SK-N-SH (cell line): ENCODE measurements around the gene MRPL14. TPM values are rescaled to one million over a fixed set of nuclear protein-coding genes. Genes with fewer than 3 reads are reported as not detected.

ENCODE experiments used
- CTCF ChIA-PET: fragments of 300-600, 350-600 bp; formaldehyde crosslinking; extraction: SDS; loops from one replicate; lab custom pipeline; 2021; lab: Yijun Ruan, JAX
- POLR2A ChIA-PET: fragments of 350-600 bp; sonication (Branson Sonifier 250); formaldehyde crosslinking; extraction: SDS; loops from one replicate; lab custom pipeline; 2020; ENCODE audit warnings: antibody characterized with exemption, inconsistent platforms; lab: Yijun Ruan, JAX
- DNase-seq: peaks from one replicate; pipeline ENCODE4 v3.0.0; 2012
- H2AFZ ChIP-seq: fragments of 200-600 bp; sonication (generic); 2 replicates; pipeline ENCODE4 v1.8.1; 2016; ENCODE audit warnings: antibody characterized with exemption, mild to moderate bottlenecking, low read depth
- H3F3A ChIP-seq: fragments of 200-600 bp; sonication (generic); replicated peaks from 2 replicates; pipeline ENCODE3; 2016; ENCODE audit warnings: antibody characterized with exemption, mild to moderate bottlenecking; ENCODE audit not compliant: insufficient read depth
- H3K27ac ChIP-seq, 2 experiments: fragments of 200-500 bp in 1 of 2; fragments of 200-600 bp in 1 of 2; sonication (Bioruptor generic) in 1 of 2; sonication (generic), shearing (Covaris generic) in 1 of 2; 2 replicates each; pipeline versions ENCODE4 v1.5.1 to v1.6.1; 2014 to 2016; ENCODE audit warnings: low read depth in 2 of 2, inconsistent platforms in 1 of 2, low read length in 1 of 2, mild to moderate bottlenecking in 1 of 2, mixed read lengths in 1 of 2
- H3K27me3 ChIP-seq: fragments of 200-600 bp; sonication (generic), shearing (Covaris generic); 2 replicates; pipeline ENCODE4 v1.6.1; 2016; ENCODE audit warnings: mixed run types; ENCODE audit not compliant: insufficient read depth
- H3K36me3 ChIP-seq, 2 experiments: fragments of 200-500 bp in 1 of 2; fragments of 200-600 bp in 1 of 2; sonication (Bioruptor generic) in 1 of 2; sonication (generic) in 1 of 2; replicated peaks in 1 of 2; 2 replicates each; pipeline versions ENCODE3 to v1.5.1; 2014 to 2016; ENCODE audit warnings: low read length in 1 of 2, mild to moderate bottlenecking in 1 of 2; ENCODE audit not compliant: insufficient read depth in 2 of 2, control insufficient read depth in 1 of 2
- H3K4me1 ChIP-seq, 2 experiments: fragments of 200-500 bp in 1 of 2; fragments of 200-600 bp in 1 of 2; sonication (Bioruptor generic) in 1 of 2; sonication (generic), shearing (Covaris generic) in 1 of 2; 2 replicates each; pipeline versions ENCODE4 v1.5.1 to v1.6.1; 2014 to 2016; ENCODE audit warnings: low read depth in 1 of 2, low read length in 1 of 2, mixed run types in 1 of 2; ENCODE audit not compliant: insufficient read depth in 2 of 2, control insufficient read depth in 1 of 2
- H3K4me2 ChIP-seq: fragments of 200-600 bp; sonication (generic), shearing (Covaris generic); 2 replicates; pipeline ENCODE4 v1.6.1; 2017; ENCODE audit warnings: mixed run types
- H3K4me3 ChIP-seq, 2 experiments: fragments of 200-500 bp in 1 of 2; fragments of 200-600 bp in 1 of 2; sonication (Bioruptor generic) in 1 of 2; sonication (generic), shearing (Covaris generic) in 1 of 2; 2 replicates each; pipeline versions ENCODE4 v1.5.1 to v1.8.1; 2014 to 2016; ENCODE audit warnings: low read depth in 2 of 2, inconsistent platforms in 1 of 2, low read length in 1 of 2, mild to moderate bottlenecking in 1 of 2, mixed read lengths in 1 of 2, moderate library complexity in 1 of 2
- H3K79me2 ChIP-seq: fragments of 200-600 bp; sonication (generic); 2 replicates; pipeline ENCODE4 v1.8.1; 2017; ENCODE audit warnings: mild to moderate bottlenecking; ENCODE audit not compliant: insufficient read depth
- H3K9ac ChIP-seq: fragments of 200-600 bp; sonication (generic); 2 replicates; pipeline ENCODE4 v1.6.1; 2017; ENCODE audit warnings: mixed run types
- H3K9me2 ChIP-seq: fragments of 200-600 bp; sonication (generic); 2 replicates; pipeline ENCODE4 v1.6.1; 2017; ENCODE audit warnings: mixed run types
- H3K9me3 ChIP-seq: fragments of 200-600 bp; sonication (generic); 2 replicates; pipeline ENCODE4 v1.6.1; 2017; ENCODE audit warnings: mixed run types, mild to moderate bottlenecking, moderate library complexity
- H4K20me1 ChIP-seq: fragments of 200-600 bp; sonication (generic); 2 replicates; pipeline ENCODE4 v1.6.1; 2017; ENCODE audit warnings: mild to moderate bottlenecking, mixed run types; ENCODE audit not compliant: insufficient read depth
- CHD2 ChIP-seq: fragments of 150-350 bp; IDR thresholded peaks from 2 replicates; pipeline ENCODE4 v1.6.1; 2018; ENCODE audit warnings: low read length; ENCODE audit not compliant: partially characterized antibody
- ELF1 ChIP-seq: IDR thresholded peaks from 2 replicates; pipeline ENCODE4 v1.4.0; 2012
- EZH2phosphoT487 ChIP-seq: fragments of 200-600 bp; sonication (generic); IDR thresholded peaks from 2 replicates; pipeline ENCODE4 v1.6.1; 2017; ENCODE audit warnings: low read depth, mixed run types, mild to moderate bottlenecking, antibody characterized with exemption, moderate library complexity, borderline replicate concordance
- FOSL2 ChIP-seq: IDR thresholded peaks from 2 replicates; pipeline ENCODE4 v1.4.0; 2012; ENCODE audit warnings: low read depth, mild to moderate bottlenecking, moderate library complexity, borderline replicate concordance
- FOXJ3 ChIP-seq: sonication (generic); formaldehyde crosslinking; IDR thresholded peaks from 2 replicates; pipeline ENCODE4 v1.5.1; 2020; ENCODE audit warnings: mild to moderate bottlenecking, missing genetic modification reagents
- FOXM1 ChIP-seq: IDR thresholded peaks from 2 replicates; pipeline ENCODE4 v1.4.0; 2012; ENCODE audit warnings: low read depth, mild to moderate bottlenecking
- JUND ChIP-seq: IDR thresholded peaks from 2 replicates; pipeline ENCODE4 v1.4.0; 2012
- MEF2A ChIP-seq: IDR thresholded peaks from 2 replicates; pipeline ENCODE4 v1.4.0; 2012; ENCODE audit warnings: low read depth, borderline replicate concordance
- NRF1 ChIP-seq: IDR thresholded peaks from 2 replicates; pipeline ENCODE4 v1.6.1; 2012; ENCODE audit warnings: low read depth, mild to moderate bottlenecking, low read length
- RAD21 ChIP-seq: IDR thresholded peaks from 2 replicates; pipeline ENCODE4 v1.6.1; 2012; ENCODE audit warnings: mild to moderate bottlenecking, low read length
- SMC3 ChIP-seq: IDR thresholded peaks from 2 replicates; pipeline ENCODE4 v1.6.1; 2012; ENCODE audit warnings: low read depth, low read length, improper control_type of control experiment
- TCF12 ChIP-seq: IDR thresholded peaks from 2 replicates; pipeline ENCODE4 v1.4.0; 2012
- YY1 ChIP-seq: IDR thresholded peaks from 2 replicates; pipeline ENCODE4 v1.4.0; 2012; ENCODE audit warnings: low read depth, mild to moderate bottlenecking
- WGBS: methylation state at CpG from one replicate; pipeline ENCODE4 v1.1.6; 2017; ENCODE audit warnings: low lambda C conversion rate; 5-methylcytosine and 5-hydroxymethylcytosine counted together
- polyA plus RNA-seq, 3 experiments: library from polyadenylated mRNA; depleted of rRNA; stranded (reverse); fragments of >200 nt; gene quantifications; 2 replicates each; pipeline ENCODE4 v1.2.3, GENCODE V29; 2012
- TF ChIP-seq, protein P1 (sequence below): fragments of 150-350 bp; IDR thresholded peaks from 2 replicates; pipeline ENCODE4 v1.6.1; 2017; ENCODE audit warnings: antibody characterized with exemption, low read length, low read depth, borderline replicate concordance
- TF ChIP-seq, protein P2 (sequence below): IDR thresholded peaks from 2 replicates; pipeline ENCODE4 v1.6.1; 2012; ENCODE audit warnings: mild to moderate bottlenecking, low read depth, low read length, moderate library complexity
- TF ChIP-seq, protein P3 (sequence below): IDR thresholded peaks from 2 replicates; pipeline ENCODE4 v1.4.0; 2012; ENCODE audit warnings: low read depth

MRPL14 gene
- polyA plus RNA-seq, 1 of the 3 experiments (the other 2 are of a cell fraction) = 97.0 TPM

- no peaks in the 10 kb centered on the region for H3K4me1 ChIP-seq
- POLR2A ChIA-PET = interaction anchor here (0.6 kb wide), 1 partner anchor 108 kb away, joined by 4 read pairs; no protein-coding TSS in a partner anchor
- no peaks in the 10 kb centered on the region for H3K9me2 ChIP-seq
- no peak overlapping the region for H3K4me3 ChIP-seq
- no peaks in the 10 kb centered on the region for H3K27me3 ChIP-seq
- peaks cover 12 to 39% of the 10 kb centered on the region in 2 experiments for H3K36me3 ChIP-seq
- TF ChIP-seq, protein P1, sequence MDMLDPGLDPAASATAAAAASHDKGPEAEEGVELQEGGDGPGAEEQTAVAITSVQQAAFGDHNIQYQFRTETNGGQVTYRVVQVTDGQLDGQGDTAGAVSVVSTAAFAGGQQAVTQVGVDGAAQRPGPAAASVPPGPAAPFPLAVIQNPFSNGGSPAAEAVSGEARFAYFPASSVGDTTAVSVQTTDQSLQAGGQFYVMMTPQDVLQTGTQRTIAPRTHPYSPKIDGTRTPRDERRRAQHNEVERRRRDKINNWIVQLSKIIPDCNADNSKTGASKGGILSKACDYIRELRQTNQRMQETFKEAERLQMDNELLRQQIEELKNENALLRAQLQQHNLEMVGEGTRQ = no peak
- H3K4me2 ChIP-seq = no peak overlapping the region
- CTCF ChIA-PET = interaction anchor here (1.3 to 3.7 kb wide), 2 partner anchors 8 to 11 kb away, joined by 3 to 18 read pairs; no protein-coding TSS in a partner anchor
- H3K9ac ChIP-seq = no peak overlapping the region
- no peaks in the 10 kb centered on the region for H3F3A ChIP-seq
- DNase-seq = no peak
- H4K20me1 ChIP-seq = no peaks in the 10 kb centered on the region
- no peak overlapping the region for H2AFZ ChIP-seq
- 92% methylated on average over 10 of the region's 10 CpGs for WGBS
- no peaks in the 10 kb centered on the region for H3K79me2 ChIP-seq
- no peak overlapping the region for H3K27ac ChIP-seq
- H3K9me3 ChIP-seq = no peaks in the 10 kb centered on the region
These were observed 12.1 kb upstream of the MRPL14 start for GRCh38 chr6:44139351-44139743.

GRCh38 chr6:44138717-44139350 lies 11.6 kb upstream of the MRPL14 start:
- peaks cover 7 to 35% of the 10 kb centered on the region in 2 experiments for H3K36me3 ChIP-seq
- H3K27ac ChIP-seq = no peak overlapping the region
- H3K27me3 ChIP-seq = no peaks in the 10 kb centered on the region
- TF ChIP-seq RAD21 = no peak
- TF ChIP-seq FOSL2 = no peak
- TF ChIP-seq, protein P1 = no peak
- TF ChIP-seq TCF12 = no peak
- no peak for TF ChIP-seq FOXM1
- TF ChIP-seq JUND = no peak
- TF ChIP-seq FOXJ3 (CRISPR knock-in tag) = no peak
- TF ChIP-seq, protein P2, sequence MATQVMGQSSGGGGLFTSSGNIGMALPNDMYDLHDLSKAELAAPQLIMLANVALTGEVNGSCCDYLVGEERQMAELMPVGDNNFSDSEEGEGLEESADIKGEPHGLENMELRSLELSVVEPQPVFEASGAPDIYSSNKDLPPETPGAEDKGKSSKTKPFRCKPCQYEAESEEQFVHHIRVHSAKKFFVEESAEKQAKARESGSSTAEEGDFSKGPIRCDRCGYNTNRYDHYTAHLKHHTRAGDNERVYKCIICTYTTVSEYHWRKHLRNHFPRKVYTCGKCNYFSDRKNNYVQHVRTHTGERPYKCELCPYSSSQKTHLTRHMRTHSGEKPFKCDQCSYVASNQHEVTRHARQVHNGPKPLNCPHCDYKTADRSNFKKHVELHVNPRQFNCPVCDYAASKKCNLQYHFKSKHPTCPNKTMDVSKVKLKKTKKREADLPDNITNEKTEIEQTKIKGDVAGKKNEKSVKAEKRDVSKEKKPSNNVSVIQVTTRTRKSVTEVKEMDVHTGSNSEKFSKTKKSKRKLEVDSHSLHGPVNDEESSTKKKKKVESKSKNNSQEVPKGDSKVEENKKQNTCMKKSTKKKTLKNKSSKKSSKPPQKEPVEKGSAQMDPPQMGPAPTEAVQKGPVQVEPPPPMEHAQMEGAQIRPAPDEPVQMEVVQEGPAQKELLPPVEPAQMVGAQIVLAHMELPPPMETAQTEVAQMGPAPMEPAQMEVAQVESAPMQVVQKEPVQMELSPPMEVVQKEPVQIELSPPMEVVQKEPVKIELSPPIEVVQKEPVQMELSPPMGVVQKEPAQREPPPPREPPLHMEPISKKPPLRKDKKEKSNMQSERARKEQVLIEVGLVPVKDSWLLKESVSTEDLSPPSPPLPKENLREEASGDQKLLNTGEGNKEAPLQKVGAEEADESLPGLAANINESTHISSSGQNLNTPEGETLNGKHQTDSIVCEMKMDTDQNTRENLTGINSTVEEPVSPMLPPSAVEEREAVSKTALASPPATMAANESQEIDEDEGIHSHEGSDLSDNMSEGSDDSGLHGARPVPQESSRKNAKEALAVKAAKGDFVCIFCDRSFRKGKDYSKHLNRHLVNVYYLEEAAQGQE = no peak
- no peak for TF ChIP-seq NRF1
- TF ChIP-seq, protein P3, sequence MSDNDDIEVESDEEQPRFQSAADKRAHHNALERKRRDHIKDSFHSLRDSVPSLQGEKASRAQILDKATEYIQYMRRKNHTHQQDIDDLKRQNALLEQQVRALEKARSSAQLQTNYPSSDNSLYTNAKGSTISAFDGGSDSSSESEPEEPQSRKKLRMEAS = no peak
- TF ChIP-seq SMC3 = no peak
- no peak for TF ChIP-seq EZH2phosphoT487
- no peak for TF ChIP-seq MEF2A
- no peak for TF ChIP-seq YY1
- TF ChIP-seq CHD2 = no peak
- no peak for TF ChIP-seq ELF1
- no peak overlapping the region for H3K4me2 ChIP-seq
- WGBS = 91% methylated on average over 3 of the region's 6 CpGs
- no peaks in the 10 kb centered on the region for H3F3A ChIP-seq
- ChIA-PET POLR2A (no interaction called here), CTCF (interaction anchor here (0.6 to 3.7 kb wide), 2 partner anchors 12 to 34 kb away, joined by 4 to 18 read pairs; no protein-coding TSS in a partner anchor)
- H3K79me2 ChIP-seq = no peaks in the 10 kb centered on the region
- no peak overlapping the region for H3K9ac ChIP-seq
- H3K9me2 ChIP-seq = no peaks in the 10 kb centered on the region
- no peak for DNase-seq
- H3K4me1 ChIP-seq = peaks cover 0 to 2% of the 10 kb centered on the region in 2 experiments; a peak in 1 of 4 replicates
- no peak overlapping the region for H2AFZ ChIP-seq
- no peak overlapping the region for H3K4me3 ChIP-seq
- no peaks in the 10 kb centered on the region for H3K9me3 ChIP-seq
- peaks cover 3% of the 10 kb centered on the region; the same call in 1 of the 2 replicates for H4K20me1 ChIP-seq
